ENCODE measurements around the gene ODAD3.
"Not testable (repeated sequence)": the region's sequence is repeated elsewhere in the genome, so short reads cannot be mapped to it uniquely, and the experiment has no call there.

ODAD3 gene

DNA sequence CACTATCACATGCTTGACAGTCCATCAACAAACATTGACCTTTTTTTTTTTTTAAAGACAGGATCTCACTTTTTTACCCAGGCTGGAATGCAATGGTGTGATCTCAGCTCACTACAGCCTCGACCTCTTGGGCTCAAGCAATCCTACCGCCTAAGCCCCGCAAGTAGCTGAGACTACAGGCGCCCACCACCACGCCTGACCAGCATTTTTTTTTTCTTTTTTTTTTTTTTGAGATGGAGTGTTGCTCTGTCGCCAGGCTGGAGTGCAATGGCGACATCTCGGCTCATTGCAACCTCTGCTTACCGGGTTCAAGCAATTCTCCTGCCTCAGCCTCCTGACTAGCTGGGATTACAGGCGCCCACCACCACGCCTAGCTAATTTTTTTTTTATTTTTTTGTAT is 24.0 kb upstream of the ODAD3 start:
- not testable (repeated sequence) for DNase-seq

DNA sequence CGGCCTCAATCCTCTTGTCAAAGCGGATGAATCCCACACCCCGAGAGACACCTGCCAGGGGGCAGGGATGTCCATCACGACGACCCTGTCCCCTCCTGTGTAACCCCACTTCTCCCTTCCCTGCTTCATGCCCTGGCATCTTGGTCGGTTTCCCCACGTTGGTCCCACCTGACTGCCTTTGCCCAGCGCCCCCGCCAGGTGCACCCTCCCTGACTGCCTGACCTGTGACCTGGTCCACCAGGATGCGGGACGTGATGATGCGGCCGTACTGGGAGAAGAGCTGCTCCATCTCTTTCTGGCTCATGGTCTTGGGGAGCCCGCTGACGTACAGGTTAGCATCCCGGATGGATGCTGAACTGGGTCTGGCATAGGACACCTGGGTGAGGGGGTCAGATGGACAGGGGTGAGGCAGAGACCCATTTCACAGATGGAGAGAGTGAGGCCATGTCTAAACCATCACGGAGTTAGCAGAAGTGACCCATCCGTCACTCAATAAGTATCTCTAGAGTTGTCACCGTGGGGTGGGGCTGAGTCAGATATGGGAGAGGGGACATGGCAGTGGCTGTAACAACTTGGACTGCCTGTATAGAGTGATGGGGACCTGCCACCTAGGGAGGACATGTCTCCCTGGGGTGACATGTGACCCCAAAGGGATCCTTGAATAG is 23.4 kb upstream of the ODAD3 start:
- no peak for DNase-seq

DNA sequence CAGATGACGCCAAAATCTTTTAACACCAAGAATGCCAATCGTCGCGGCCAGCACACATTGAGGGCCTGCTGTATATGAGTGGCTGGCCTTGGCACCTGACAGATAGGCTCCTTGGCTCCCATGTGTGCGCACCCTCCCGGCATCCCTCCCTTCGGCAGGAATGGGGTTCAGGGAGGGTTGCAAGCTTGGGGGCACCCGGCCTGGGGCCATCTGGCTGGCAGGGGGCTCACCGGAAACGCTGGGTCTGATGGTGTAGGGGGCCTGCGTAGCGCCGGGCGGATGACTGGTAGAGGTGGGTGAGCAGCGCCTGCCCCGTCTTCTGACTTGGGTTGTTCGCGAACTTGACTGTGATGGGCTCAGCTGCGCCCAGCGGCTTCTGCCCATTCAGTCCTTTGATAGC is 22.9 kb upstream of the ODAD3 start:
- DNase-seq: no peak

DNA sequence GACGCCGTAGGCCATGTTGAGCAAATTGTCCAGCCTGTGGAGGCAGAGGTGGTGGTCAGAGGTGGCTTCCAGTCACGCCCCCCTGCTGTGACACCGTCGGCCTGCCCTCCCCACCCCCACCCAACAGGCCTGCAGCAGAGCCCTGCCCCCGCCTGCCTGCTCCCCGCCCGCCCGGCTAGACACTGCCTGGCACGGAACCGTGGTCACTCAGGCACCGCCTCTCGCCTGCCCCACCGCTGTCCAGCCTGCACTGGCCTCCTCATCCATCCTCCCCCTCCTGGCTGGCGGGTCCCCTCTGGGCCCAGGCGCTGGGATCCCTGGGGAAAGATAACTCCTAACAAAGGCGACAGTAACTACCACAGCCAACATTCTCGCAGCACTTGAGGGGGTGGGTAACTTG is 22.2 kb upstream of the ODAD3 start:
- DNase-seq: no peak

DNA sequence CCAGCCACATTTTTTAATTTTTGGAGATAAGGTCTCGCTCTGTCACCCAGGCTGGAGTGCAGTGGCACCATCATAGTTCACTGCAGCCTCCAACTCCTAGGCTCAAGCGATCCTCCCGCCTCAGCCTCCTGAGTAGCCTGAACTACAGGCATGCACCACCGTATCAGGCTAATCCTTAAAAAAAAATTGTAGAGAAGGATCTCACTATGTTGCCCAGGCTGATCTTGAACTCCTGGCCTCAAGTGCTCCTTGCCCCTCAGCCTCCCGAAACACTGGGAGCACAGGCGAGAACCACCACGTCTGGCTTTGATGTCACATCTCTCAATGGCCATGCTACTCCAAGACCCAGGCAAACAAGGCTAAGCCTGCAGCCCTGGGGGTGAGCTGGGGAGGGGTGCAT is 21.7 kb upstream of the ODAD3 start:
- no peak for DNase-seq

DNA sequence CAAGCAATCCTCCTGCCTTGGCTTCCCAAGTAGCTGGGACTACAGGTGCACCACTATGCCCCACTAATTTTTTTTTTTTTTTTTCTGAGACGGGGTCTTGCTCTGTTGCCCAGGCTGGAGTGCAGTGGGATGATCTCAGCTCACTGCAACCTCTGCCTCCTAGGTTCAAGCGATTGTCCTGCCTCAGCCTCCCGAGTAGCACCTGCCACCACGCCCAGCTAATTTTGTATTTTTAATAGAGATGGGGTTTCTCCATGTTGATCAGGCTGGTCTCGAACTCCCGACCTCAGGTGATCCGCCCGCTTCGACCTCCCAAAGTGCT is 20.3 kb upstream of the ODAD3 start:
- DNase-seq: not testable (repeated sequence)

DNA sequence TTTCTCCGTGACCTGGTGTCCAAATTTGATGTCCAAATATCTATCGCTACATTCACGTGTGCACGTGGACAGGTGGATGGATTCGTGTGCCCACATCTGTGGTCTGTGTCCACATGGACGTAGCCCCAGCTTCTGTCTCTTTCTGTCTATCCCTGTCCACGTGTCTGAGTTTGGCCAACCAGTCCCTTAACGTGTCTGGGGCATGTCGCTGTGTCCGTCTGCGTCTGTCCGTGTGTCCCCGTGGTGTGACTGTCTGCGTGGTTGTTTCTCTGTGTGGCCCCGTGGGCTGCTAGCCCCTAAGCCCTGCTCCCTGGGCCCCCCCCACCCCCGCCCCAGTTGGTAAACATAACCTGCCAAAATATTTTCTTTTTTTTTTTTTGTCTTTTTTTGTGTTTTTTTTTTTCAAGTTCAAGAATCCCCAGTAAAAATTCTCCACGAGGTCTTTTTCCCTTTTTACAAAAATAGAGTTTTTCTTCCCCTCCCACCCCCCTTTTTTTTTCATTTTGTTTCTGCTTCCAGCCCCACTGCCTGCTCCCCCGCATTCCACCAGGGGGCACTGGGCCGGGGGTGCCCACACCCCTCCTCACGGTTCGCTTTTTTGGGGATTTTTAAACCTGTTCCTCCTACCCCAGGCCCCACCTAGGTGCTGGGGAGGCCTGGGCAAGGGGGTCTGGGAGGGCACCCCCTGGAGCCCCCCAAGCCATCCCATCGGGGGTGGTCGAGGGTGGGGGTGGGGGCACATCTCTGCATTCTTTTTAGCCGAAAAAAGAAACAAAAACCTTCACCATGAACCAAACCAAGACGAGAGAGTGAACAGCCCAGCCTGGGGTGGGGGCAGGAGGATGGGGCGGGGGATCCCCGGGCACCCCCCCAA is 18.8 kb upstream of the ODAD3 start:
- DNase-seq: no peak

DNA sequence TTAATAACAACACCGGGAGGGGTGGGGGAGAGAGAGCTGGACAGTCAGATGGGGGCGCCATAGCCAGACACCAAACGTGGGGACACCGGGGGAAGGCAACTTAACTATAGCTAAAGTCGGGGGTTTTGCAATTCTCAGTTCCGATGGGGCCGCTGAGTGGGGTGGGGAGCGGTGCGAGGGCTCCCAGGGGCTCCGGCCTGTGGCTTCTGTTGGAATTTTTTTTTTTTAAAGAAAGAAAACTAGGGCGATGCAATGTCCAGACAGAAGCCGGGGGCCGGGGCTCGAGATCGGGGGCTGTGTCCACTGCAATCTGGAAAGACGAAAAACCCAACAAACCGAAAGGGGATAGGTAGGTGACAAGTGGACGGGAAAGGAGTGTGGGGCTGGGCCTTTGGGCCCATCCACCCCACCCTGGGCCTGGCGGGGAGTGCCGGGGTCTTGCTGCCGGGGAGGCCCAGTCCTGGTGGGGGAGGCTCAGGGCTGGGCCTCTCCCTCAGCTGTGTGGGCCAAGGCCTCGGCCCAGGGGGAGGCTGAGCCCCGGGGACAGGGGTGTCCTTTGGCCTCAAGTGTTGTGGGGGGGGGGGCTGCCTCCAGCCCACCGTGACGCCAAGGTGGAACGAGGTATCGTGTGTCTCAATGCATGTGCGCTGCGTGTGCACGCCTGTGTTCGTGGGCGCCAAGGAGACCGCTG is 17.8 kb upstream of the ODAD3 start:
- no peak for DNase-seq

DNA sequence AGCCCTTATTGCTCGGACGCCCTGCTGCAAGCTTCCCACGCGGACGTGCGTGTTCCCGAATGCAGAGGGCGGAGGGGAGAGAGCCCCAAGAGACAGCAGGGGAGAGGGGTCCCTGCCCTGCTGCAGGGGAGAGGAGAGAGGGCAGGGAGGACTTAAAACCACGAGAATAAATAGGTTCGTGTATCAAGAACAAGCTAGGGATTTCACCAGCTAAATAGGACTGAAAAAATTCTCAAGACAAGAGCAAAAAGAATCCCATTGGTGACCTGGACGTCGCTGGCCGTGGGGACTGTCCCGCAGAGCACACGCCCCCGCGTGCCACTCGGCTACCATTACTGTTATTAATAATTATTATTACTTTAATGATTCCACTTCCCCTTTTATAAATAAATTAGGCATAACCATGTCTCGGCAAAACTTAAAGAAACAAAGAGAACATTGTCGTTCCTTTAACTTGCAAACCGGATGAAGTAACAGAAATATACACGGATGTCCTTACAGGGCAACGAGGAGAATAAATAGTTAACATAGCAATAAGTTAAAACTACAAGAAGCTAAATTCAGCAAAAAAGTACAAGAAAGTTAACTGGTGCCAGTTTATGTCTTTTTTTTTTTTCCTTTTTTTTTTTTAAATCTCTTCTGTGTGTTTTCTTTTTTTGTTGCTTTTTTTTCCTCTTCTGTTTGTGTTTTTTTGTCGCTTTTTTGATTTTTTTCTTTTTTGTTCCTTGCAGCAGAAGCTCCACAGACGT is 17.1 kb upstream of the ODAD3 start:
- DNase-seq: no peak

DNA sequence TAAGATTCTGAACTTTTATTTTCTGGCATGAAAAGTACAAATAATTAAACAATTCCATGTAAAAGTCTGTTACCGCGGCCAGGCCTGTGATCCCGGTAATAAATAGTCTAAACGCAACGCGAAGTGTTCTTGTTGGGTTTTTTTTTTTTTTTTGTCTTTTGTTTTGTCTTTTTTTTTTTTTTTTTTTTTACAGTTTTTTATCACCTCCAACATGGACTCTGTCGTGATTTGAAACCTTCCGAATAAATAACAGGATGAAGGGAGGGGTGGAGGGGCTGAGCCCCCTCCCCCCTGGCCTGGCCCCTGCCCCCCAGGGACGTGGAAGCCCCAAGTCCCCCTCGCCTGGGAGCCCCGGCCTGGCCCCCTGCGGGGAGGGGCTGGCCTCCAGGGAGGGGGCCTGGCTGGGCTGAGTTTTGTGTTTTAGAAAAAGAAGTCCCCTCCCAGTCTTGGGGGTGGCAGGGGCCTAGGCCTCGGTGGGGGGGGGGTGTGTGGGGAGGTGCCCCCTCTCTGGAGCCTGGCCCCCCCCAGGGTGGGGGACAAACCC is 16.5 kb upstream of the ODAD3 start:
- no peak for DNase-seq

DNA sequence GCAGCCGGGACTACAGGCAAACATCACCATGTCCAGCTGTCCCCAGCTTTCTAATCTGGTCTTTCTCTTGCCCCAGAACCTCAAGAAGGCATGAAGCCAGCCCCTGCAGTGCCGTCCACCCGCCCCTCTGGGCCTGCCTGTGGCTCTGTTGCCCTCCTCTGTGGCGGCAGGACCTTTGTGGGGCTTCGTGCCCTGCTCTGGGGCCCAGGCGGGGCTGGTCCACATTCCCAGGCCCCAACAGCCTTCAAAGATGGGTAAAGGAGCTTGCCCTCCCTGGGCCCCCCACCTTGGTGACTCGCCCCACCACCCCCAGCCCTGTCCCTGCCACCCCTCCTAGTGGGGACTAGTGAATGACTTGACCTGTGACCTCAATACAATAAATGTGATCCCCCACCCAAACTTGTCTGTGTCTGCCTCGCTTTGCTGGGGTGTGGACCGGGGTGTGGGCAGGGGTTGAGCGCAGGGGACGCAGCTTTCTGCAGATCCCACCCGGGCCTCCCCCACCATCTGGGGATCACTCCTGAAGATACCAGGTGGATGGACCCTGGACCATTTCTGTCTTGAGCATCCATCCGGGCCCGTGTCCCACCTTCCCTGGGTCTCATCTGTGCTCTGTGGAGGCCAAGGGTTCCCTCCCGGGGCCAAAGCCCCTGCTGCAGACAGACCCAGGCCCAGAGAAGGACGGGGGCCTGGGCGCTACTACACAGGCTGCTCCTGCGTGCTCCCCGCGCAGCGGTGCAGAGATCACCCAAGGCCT is 15.8 kb upstream of the ODAD3 start:
- no peak for DNase-seq

DNA sequence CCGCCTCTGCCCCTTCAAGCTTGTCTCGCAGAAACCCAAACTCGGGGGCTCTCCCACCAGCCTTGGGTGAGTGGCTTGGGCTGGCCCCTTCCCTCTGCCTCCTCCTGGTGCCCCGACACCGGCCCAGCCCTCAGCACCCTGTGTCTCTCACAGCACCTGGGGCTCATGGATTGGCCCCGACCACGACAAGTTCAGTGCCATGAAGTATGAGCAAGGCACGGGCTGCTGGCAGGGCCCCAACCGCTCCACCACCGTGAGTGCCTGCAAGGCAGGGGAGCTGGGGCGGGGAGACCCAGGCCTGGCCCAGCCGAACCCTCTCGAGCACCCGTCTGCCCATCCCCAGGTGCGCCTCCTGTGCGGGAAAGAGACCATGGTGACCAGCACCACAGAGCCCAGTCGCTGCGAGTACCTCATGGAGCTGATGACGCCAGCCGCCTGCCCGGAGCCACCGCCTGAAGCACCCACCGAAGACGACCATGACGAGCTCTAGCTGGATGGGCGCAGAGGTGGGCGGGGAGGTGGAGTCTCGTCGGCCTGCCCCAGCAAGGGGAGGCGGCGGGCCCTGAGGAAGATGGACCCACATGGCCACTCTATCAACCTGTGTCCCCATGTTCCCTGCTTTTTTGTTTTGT is 14.1 kb upstream of the ODAD3 start:
- DNase-seq: no peak

DNA sequence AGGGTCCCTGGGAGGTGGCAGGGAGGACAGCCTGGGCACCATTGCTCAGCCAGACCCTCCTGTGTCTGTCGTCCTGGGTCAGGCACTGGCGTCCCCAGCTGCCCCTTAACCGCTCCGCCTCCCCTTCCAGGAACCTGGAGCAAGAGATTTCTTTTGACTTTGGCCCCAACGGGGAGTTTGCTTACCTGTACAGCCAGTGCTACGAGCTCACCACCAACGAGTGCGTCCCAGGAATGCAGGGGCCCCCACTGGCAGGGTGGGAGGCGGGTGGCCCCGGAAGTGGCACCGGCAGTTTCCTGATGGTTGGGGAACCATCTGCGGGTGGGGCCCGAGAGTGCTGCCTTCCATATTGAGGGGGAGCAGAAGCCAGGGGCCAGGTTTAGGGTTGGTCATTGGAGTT is 13.5 kb upstream of the ODAD3 start:
- no peak for DNase-seq

DNA sequence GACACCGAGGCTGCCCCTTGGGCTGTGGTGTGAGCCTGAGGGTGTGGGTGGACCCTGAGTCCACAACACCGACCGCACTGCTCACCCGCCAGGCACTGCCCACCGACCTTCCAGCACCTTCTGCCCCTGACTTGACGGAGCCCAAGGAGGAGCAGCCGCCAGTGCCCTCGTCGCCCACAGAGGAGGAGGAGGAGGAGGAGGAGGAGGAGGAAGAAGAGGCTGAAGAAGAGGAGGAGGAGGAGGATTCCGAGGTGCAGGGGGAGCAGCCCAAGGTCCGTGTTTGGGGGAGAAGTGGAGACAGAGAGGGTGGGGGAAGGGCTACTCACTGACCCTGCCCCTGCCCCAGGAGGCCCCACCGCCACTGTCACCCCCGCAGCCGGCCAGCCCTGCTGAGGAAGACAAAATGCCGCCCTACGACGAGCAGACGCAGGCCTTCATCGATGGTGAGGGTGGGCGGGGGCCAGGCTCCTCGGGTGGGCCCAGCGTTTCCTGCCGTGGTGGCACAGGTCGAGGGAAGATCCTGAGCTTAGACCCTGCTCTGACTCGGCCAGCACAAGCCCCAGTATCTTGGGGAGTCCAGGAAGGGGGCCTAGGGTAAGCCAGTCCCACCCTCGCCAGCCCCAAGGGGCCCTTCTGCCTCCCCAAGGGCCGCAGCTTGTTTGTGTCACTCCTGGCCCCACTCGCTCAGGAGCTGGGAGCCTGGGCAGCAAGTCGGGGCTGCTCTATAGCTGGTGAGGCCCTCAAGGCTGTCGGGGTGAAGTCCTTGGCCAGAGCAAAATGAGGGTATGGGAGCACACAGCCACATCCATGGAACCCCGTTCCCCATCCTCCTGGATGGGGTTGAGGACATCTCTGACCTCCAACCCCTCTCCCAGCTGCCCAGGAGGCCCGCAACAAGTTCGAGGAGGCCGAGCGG is 12.7 kb upstream of the ODAD3 start:
- DNase-seq: no peak

DNA sequence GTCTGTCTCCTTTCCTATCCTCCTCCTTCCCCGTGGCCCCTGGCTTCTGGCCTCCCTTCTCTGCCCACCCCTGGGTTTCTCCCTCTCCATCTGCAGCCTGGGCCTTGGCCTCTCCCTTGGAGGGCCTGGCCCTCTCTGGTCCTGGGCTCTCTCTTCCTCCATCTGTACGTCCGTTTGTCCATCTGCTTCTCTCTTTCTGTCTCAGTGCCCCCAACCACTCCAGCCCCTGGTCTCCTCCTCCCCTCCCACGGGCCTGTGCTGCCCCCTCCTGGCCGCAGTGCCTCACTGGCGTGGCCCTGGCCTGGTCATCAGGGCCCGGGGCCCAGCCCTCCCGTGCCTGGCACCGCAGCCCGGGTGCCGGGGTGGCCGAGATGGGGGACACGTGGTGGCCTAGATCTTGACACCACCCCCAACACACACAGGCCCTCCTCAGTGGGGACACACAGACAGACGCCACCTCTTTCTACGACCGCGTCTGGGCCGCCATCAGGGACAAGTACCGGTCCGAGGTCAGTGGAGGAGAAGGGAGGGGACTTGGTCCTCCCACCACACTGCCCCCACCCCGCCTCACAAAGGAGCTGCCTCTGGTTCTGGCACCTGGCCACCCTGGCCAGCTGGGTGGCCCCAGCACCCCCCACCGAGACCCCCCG is 11.9 kb upstream of the ODAD3 start:
- DNase-seq: no peak

DNA sequence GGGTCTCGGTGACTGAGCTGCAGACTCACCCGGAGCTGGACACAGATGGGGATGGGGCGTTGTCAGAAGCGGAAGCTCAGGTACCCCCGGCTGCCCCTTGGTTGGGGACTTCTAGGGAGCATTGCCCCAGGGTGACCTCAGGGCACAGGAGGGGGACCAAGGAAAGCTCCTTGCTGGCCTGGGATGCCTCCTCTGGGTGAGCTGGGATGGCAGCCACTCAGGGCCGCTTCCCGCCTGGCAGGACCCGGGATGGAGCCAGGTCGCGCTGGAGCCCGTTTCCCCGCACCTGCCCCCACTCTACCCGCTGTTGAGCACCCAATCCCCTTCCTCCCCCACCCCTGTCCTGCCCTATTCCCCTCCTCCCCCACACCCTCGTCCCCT is 11.3 kb upstream of the ODAD3 start:
- no peak for DNase-seq

DNA sequence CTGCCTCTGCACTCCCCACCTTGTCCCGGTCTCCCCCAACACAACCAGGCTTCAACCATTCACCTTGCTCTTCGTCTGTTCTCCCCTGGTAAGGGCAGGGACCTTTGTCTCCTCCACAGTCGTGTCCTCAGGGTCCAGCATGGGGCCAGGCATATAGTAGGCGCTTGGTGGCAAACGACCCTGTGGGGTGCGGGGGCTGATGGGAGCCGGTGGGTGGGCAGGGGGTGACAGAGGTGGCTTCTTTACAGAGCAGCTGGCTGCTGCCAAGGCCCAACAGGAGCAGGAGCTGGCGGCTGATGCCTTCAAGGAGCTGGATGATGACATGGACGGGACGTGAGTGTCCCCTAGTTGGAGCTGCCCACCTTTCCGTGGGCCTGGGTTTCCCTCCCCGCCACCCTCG is 10.2 kb upstream of the ODAD3 start:
- no peak for DNase-seq

DNA sequence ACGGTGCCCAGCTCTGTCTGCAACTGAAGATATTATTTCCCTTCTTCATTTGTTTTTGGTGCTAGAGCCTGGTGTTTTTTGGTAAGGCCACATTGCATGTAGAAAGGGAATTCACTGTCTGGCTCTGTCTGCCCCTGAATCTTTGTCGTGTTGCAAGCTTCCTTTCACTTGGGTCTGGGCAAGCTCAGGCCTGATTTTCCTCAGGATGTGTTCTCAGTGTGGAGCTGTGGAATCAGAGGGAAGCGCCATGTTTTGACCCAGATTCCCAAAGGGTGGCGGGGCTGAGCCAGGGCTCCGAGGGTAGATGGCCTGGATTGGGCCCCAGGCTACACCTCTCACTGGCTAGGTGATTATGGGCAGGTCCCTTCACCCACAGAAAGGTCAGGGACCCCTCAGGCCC is 9.1 kb upstream of the ODAD3 start:
- no peak for DNase-seq

DNA sequence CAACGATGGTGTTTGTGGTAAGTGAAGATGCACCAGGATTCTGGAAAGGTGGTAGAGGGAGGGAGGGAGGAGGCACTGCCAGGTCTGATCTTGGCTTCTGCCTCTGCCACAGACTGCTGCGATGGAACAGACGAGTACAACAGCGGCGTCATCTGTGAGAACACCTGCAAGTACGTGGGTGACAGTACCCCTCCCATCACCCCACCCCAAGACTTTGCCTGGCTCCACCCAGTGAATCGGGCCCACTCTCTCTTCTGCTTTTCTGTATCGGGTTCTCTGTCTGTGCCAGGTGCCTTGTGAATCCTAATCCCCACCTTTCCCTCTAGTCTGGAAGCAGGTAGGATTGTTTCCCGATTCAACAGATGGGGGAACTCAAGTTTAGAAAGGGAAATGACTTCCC is 3.0 kb upstream of the ODAD3 start:
- no peak for DNase-seq

DNA sequence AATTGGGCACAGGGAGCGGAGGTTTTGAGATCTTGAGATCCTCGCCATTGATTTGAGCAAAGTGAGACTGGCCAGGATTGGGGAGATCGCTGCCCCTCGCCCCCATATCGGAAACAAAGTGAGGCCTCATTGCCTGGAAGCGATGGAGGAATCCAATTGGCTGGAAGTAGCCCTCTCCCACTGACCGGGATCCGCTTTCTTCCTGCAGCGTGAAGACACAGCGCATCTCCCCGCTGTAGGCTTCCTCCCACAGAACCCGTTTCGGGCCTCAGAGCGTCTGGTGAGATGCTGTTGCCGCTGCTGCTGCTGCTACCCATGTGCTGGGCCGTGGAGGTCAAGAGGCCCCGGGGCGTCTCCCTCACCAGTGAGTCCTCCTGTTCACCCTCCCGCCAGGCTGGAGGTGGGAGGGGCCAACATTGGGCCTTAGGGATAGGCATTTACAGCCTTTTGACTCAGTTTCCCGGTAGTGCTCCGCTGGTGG is 952 bp upstream of the ODAD3 start:
- no peak for DNase-seq

Measured in NCI-H524 treated with DMSO at 0.1 percent for 48 hours (cell line).